ENCODE results near the gene SNTA1. TPM values are rescaled to one million over a fixed set of nuclear protein-coding genes. Genes with fewer than 3 reads are reported as not detected.

Gene SNTA1
- polyA plus RNA-seq, 3 donors = 0.56 to 0.93 (median 0.63) TPM

- H3K4me1 ChIP-seq (ENCODE audit: control insufficient read depth in 1 of 2, insufficient read depth in 2 of 2, low read length in 2 of 2) = no peaks in the 10 kb centered on the region
- WGBS (ENCODE audit: insufficient coverage) = no CpG with 5 or more reads among the region's 3 CpGs
- Mint-ChIP-seq H3K4me1 (no peaks in the 10 kb centered on the region), H3K36me3 (peaks cover 71 to 90% of the 10 kb centered on the region in 2 donors), H3K4me3 (no peak overlapping the region), H3K9me3 (peaks cover 0 to 2% (median 0%) of the 10 kb centered on the region in 7 donors), H3K27me3 (ENCODE audit: low read depth in 3 of 3) (no peaks in the 10 kb centered on the region), H3K27ac (no peak overlapping the region)
- H3K27ac ChIP-seq (ENCODE audit: low read depth in 1 of 2, low read length in 2 of 2) = no peak overlapping the region
- DNase-seq = no peak
- no peaks in the 10 kb centered on the region for H3K27me3 ChIP-seq (ENCODE audit: control insufficient read depth in 2 of 2, insufficient read depth in 2 of 2, low read length in 2 of 2)
- no peak overlapping the region for H3K4me3 ChIP-seq (replicated peaks in 1 of 3; ENCODE audit: low read depth in 2 of 3, low read length in 3 of 3)
- no peak overlapping the region for H2AFZ ChIP-seq (ENCODE audit: insufficient read depth, low read depth, low read length, poor library complexity, severe bottlenecking)
- H3K79me2 ChIP-seq (ENCODE audit: insufficient read depth, low read length) = no peaks in the 10 kb centered on the region
- H4K20me1 ChIP-seq (ENCODE audit: insufficient read depth, low read length) = no peaks in the 10 kb centered on the region
- H3K36me3 ChIP-seq (replicated peaks in 1 of 2; ENCODE audit: control insufficient read depth in 1 of 2, insufficient read depth in 2 of 2, low read length in 2 of 2) = peaks cover 62 to 78% of the 10 kb centered on the region in 2 donors
- no peak for TF ChIP-seq CTCF (IDR thresholded peaks at IDR 0.05)
- H3K9me3 ChIP-seq (replicated peaks in 1 of 2; ENCODE audit: control insufficient read depth in 1 of 2, insufficient read depth in 1 of 2, low read length in 2 of 2) = no peaks in the 10 kb centered on the region
- H3K4me2 ChIP-seq (replicated peaks; ENCODE audit: extremely low read depth, low read length, poor library complexity, severe bottlenecking) = no peak overlapping the region
- no peak overlapping the region for H3K9ac ChIP-seq (ENCODE audit: insufficient read depth, low read length, poor library complexity, severe bottlenecking)
- intact Hi-C loops (cut with micrococcal nuclease) = no loop called here
Observed at GRCh38 chr20:33388268-33388667, 55.3 kb downstream of the SNTA1 start.

GRCh38 chr20:33387177-33387576 lies 56.4 kb downstream of the SNTA1 start:
- intact Hi-C loops (cut with micrococcal nuclease) = no loop called here
- H3K79me2 ChIP-seq (ENCODE audit: insufficient read depth, low read length) = no peaks in the 10 kb centered on the region
- peaks cover 65 to 83% of the 10 kb centered on the region in 2 donors for H3K36me3 Mint-ChIP-seq
- no peak overlapping the region for H3K4me3 Mint-ChIP-seq
- no peak overlapping the region for H2AFZ ChIP-seq (ENCODE audit: insufficient read depth, low read depth, low read length, poor library complexity, severe bottlenecking)
- H3K27ac ChIP-seq (ENCODE audit: low read depth in 1 of 2, low read length in 2 of 2) = no peak overlapping the region
- no peak overlapping the region for H3K4me3 ChIP-seq (replicated peaks in 1 of 3; ENCODE audit: low read depth in 2 of 3, low read length in 3 of 3)
- no peaks in the 10 kb centered on the region for H4K20me1 ChIP-seq (ENCODE audit: insufficient read depth, low read length)
- H3K9me3 Mint-ChIP-seq = peaks cover 0 to 2% (median 0%) of the 10 kb centered on the region in 7 donors
- H3K4me1 Mint-ChIP-seq = no peaks in the 10 kb centered on the region
- no peak for DNase-seq
- H3K9me3 ChIP-seq (replicated peaks in 1 of 2; ENCODE audit: control insufficient read depth in 1 of 2, insufficient read depth in 1 of 2, low read length in 2 of 2) = no peaks in the 10 kb centered on the region
- peak overlapping the region in 1 of 7 donors; percentile 50 for H3K27ac Mint-ChIP-seq
- no peak overlapping the region for H3K4me2 ChIP-seq (replicated peaks; ENCODE audit: extremely low read depth, low read length, poor library complexity, severe bottlenecking)
- H3K27me3 ChIP-seq (ENCODE audit: control insufficient read depth in 2 of 2, insufficient read depth in 2 of 2, low read length in 2 of 2) = no peaks in the 10 kb centered on the region
- no peaks in the 10 kb centered on the region for H3K4me1 ChIP-seq (ENCODE audit: control insufficient read depth in 1 of 2, insufficient read depth in 2 of 2, low read length in 2 of 2)
- H3K36me3 ChIP-seq (replicated peaks in 1 of 2; ENCODE audit: control insufficient read depth in 1 of 2, insufficient read depth in 2 of 2, low read length in 2 of 2) = peaks cover 66 to 69% of the 10 kb centered on the region in 2 donors
- H3K27me3 Mint-ChIP-seq (ENCODE audit: low read depth in 3 of 3) = no peaks in the 10 kb centered on the region
- no peak for TF ChIP-seq CTCF (IDR thresholded peaks at IDR 0.05)
- H3K9ac ChIP-seq (ENCODE audit: insufficient read depth, low read length, poor library complexity, severe bottlenecking) = no peak overlapping the region
- 86% methylated on average over 7 of the region's 7 CpGs for WGBS (ENCODE audit: insufficient coverage)

All from CD14-positive monocyte (primary cell).